ENCODE results near the gene AKAP14.

AKAP14 gene

DNA sequence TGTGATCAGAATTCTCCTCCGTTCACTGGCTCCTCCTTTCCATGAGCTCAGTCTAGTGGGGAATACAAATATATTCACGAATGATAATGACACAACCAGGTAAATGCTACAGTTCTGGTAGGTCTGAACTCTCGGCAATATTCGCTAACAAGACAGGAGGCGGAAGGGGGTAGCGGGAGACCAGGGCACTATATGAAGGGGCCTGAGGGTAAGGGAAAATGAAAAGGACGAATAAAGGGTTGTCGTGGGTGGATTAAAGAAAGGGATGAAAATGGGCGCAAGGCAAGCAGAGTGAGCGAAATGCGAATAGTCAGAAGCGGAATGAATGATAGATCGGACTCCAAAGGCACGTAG lies 47.1 kb downstream of the AKAP14 start:
- Histone ChIP-seq H3K79me2 (ENCODE audit: insufficient read depth, low read length) (peaks cover 18% of the 10 kb centered on the region; the same call in 1 of the 2 replicates), H3K9me2 (replicated peaks; ENCODE audit: low read depth, low read length) (no peaks in the 10 kb centered on the region), H3K9ac (ENCODE audit: low read depth, low read length, poor library complexity, severe bottlenecking) (peak overlapping the region; percentile 76), H3K4me2 (ENCODE audit: low read depth, low read length, poor library complexity, severe bottlenecking) (peak overlapping the region; percentile 80), H2AFZ (ENCODE audit: low read length) (peak overlapping the region; percentile 98), H3K4me3 (ENCODE audit: low read length, poor library complexity, severe bottlenecking) (peak overlapping the region; percentile 91), H4K20me1 (ENCODE audit: insufficient read depth, low read length, poor library complexity, severe bottlenecking) (peaks cover 4% of the 10 kb centered on the region), H3F3A (ENCODE audit: low read depth) (no peaks in the 10 kb centered on the region), H3K36me3 (ENCODE audit: insufficient read depth, low read length) (no peaks in the 10 kb centered on the region), H3K27me3 (ENCODE audit: insufficient read depth, low read length, poor library complexity, severe bottlenecking) (no peaks in the 10 kb centered on the region), H3K9me3 (ENCODE audit: insufficient read depth, low read depth, low read length) (no peaks in the 10 kb centered on the region), H3K4me1 (ENCODE audit: insufficient read depth, low read length, poor library complexity, severe bottlenecking) (no peaks in the 10 kb centered on the region)
- no peak for TF ChIP-seq EZH2phosphoT487 (IDR thresholded peaks at IDR 0.05; ENCODE audit: borderline replicate concordance)

DNA sequence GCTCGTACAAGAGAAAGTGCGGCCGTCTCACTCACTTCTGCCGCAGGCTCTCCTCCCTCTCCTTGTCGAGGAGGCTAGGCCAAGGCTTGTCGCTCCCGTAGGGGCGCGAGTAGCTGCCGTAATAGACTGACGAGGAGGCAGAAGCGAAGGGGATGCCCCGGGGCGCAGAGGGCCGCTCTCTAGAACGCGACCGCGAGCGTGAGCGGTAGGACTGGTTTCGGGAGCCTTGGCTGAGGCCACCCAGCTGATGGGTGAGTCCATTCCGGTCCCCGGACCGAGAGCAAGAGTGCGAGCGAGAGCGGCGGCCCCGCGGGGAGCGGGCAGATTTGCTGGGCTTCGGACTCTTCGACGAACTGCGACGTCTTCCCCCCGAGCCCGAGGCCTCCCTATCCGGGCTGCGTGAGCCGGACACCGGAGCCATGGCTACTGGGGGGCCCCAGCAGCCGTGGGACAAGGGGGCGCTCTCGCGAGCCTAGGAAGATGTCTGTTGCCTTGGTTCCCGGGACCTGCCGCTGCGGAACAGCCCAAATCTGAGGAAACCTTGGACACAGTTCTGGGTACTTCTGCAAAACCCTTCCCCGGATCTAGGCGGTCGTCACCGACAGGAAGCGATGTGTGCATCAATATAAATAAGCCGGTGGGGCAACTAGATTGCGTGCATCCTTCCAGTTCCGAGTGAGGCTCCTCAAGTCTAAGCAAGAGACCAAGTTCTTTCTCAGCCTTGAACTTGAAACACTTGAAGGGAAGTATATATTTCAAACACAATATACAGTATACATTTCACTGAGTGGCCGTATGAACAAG lies 47.7 kb downstream of the AKAP14 start, which contains the start of gene NKAP:
Gene NKAP, minus strand, starts transcription at position 567 of the 804 bp plus-strand sequence. Its CDS starts 146 bp downstream, at position 421.
- Histone ChIP-seq H4K20me1 (ENCODE audit: insufficient read depth, low read length, poor library complexity, severe bottlenecking) (peaks cover 4% of the 10 kb centered on the region), H3K4me3 (ENCODE audit: low read length, poor library complexity, severe bottlenecking) (peak within 1 kb of the TSS; percentile 91), H2AFZ (ENCODE audit: low read length) (peak within 1 kb of the TSS; percentile 98), H3K9me2 (replicated peaks; ENCODE audit: low read depth, low read length) (no peaks in the 10 kb centered on the region), H3K9ac (ENCODE audit: low read depth, low read length, poor library complexity, severe bottlenecking) (peak within 1 kb of the TSS; percentile 76), H3F3A (ENCODE audit: low read depth) (no peaks in the 10 kb centered on the region), H3K79me2 (ENCODE audit: insufficient read depth, low read length) (peaks cover 18% of the 10 kb centered on the region; the same call in 1 of the 2 replicates), H3K4me2 (ENCODE audit: low read depth, low read length, poor library complexity, severe bottlenecking) (peak within 1 kb of the TSS; percentile 80), H3K4me1 (ENCODE audit: insufficient read depth, low read length, poor library complexity, severe bottlenecking) (no peaks in the 10 kb centered on the region), H3K27me3 (ENCODE audit: insufficient read depth, low read length, poor library complexity, severe bottlenecking) (no peaks in the 10 kb centered on the region), H3K9me3 (ENCODE audit: insufficient read depth, low read depth, low read length) (no peaks in the 10 kb centered on the region), H3K36me3 (ENCODE audit: insufficient read depth, low read length) (no peaks in the 10 kb centered on the region)
- TF ChIP-seq, protein P1, sequence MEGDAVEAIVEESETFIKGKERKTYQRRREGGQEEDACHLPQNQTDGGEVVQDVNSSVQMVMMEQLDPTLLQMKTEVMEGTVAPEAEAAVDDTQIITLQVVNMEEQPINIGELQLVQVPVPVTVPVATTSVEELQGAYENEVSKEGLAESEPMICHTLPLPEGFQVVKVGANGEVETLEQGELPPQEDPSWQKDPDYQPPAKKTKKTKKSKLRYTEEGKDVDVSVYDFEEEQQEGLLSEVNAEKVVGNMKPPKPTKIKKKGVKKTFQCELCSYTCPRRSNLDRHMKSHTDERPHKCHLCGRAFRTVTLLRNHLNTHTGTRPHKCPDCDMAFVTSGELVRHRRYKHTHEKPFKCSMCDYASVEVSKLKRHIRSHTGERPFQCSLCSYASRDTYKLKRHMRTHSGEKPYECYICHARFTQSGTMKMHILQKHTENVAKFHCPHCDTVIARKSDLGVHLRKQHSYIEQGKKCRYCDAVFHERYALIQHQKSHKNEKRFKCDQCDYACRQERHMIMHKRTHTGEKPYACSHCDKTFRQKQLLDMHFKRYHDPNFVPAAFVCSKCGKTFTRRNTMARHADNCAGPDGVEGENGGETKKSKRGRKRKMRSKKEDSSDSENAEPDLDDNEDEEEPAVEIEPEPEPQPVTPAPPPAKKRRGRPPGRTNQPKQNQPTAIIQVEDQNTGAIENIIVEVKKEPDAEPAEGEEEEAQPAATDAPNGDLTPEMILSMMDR (conservative IDR thresholded peaks at IDR 0.05; ENCODE audit: low read length): no peak
- no peak for TF ChIP-seq EZH2phosphoT487 (IDR thresholded peaks at IDR 0.05; ENCODE audit: borderline replicate concordance)

DNA sequence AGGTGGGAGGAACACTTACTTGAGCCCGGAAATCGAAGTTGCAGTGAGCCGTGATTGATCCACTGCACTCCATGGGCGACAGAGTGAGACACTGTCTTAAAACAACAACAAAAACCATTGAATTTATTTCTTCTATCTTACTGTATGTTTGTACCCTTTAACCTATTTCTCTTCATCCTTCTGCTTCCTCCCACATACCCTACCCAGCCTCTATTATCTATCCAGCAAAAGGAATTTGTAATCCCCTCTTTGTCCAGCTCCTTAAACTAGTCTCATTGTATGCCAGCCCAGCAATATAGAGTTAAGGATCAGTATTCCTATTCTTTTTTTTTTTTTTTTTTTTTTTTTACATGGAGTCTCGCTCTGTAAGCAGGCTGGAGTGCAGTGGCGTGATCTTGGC lies 49.8 kb downstream of the AKAP14 start:
- Histone ChIP-seq H3K36me3 (ENCODE audit: insufficient read depth, low read length) (no peaks in the 10 kb centered on the region), H3K79me2 (ENCODE audit: insufficient read depth, low read length) (peaks cover 18% of the 10 kb centered on the region; the same call in 1 of the 2 replicates), H3K27me3 (ENCODE audit: insufficient read depth, low read length, poor library complexity, severe bottlenecking) (no peaks in the 10 kb centered on the region), H2AFZ (ENCODE audit: low read length) (no peak overlapping the region), H3K4me3 (ENCODE audit: low read length, poor library complexity, severe bottlenecking) (no peak overlapping the region), H3F3A (ENCODE audit: low read depth) (no peaks in the 10 kb centered on the region), H3K4me2 (ENCODE audit: low read depth, low read length, poor library complexity, severe bottlenecking) (no peak overlapping the region), H3K9ac (ENCODE audit: low read depth, low read length, poor library complexity, severe bottlenecking) (no peak overlapping the region), H3K9me2 (replicated peaks; ENCODE audit: low read depth, low read length) (no peaks in the 10 kb centered on the region), H3K4me1 (ENCODE audit: insufficient read depth, low read length, poor library complexity, severe bottlenecking) (no peaks in the 10 kb centered on the region), H4K20me1 (ENCODE audit: insufficient read depth, low read length, poor library complexity, severe bottlenecking) (peaks cover 4% of the 10 kb centered on the region), H3K9me3 (ENCODE audit: insufficient read depth, low read depth, low read length) (no peaks in the 10 kb centered on the region)
- TF ChIP-seq EZH2phosphoT487 (IDR thresholded peaks at IDR 0.05; ENCODE audit: borderline replicate concordance): no peak
- TF ChIP-seq, protein P1 (conservative IDR thresholded peaks at IDR 0.05; ENCODE audit: low read length): no peak

Data from Loucy (cell line).